KBM-7 (cell line): ENCODE data around the gene SH3BP2.

Source experiments
- DNase-seq: peaks from one replicate; pipeline ENCODE4 v3.0.0-alpha.2; 2015
- in situ Hi-C: fragments of 300-500 bp; cut with MboI; formaldehyde crosslinking; loops from 2 replicates; pipeline ENCODE4 v1.14.3; 2020; ENCODE audit warnings: low sequenced_read_pairs, low pct_unique_long_range_greater_than_20kb, mixed read lengths

Gene SH3BP2

GRCh38 chr4:2792711-2793585, at the start of gene SH3BP2:
SH3BP2 (plus strand) TSS chr4:2793085; CDS start chr4:2820618, 27,533 bp downstream.
- in situ Hi-C loops: no loop called here
- no peak for DNase-seq

- DNase-seq: no peak
- in situ Hi-C loops: no loop called here
These were observed 49.1 kb upstream of the SH3BP2 start for GRCh38 chr4:2743518-2744445.

- no peak for DNase-seq
- in situ Hi-C loops: no loop called here
These were observed 48.2 kb upstream of the SH3BP2 start for GRCh38 chr4:2744576-2745270.

DNA sequence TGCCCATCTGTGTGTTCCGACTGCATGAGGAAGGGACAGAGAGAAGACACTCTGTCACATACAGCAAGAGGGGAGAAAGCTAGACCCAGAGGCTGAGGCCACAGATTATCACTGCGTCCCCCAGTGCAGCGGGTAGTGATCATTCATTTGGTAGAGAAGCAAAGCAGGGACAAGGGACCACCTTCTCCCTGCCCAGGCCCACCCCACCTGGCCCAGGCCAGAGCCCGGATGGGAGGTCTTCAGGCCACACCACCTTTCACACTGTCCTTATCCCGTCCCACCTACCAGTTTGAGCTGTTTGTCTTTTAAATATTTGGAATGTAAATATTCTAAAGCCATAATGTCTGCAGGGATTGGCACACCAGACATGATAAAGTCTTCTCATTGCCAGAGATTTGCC, 47.4 kb upstream of the SH3BP2 start:
- in situ Hi-C loops: no loop called here
- no peak for DNase-seq

GRCh38 chr4:2745981-2746806, 46.7 kb upstream of the SH3BP2 start:
- in situ Hi-C loops: no loop called here

GRCh38 chr4:2746891-2747695, 45.8 kb upstream of the SH3BP2 start:
- DNase-seq: no peak
- in situ Hi-C loops: no loop called here

More at GRCh38 chr4:2745981-2746806, 46.7 kb upstream of the SH3BP2 start:
- DNase-seq: no peak

GRCh38 chr4:2750719-2751605, 41.9 kb upstream of the SH3BP2 start:
- in situ Hi-C loops: loop anchor here (10.0 kb wide), 1 partner anchor 184 kb away; no protein-coding TSS in a partner anchor
- DNase-seq: no peak

GRCh38 chr4:2753436-2753835, 39.4 kb upstream of the SH3BP2 start:
- in situ Hi-C loops: loop anchor here (10.0 kb wide), 1 partner anchor 181 kb away; no protein-coding TSS in a partner anchor
- no peak for DNase-seq

DNA sequence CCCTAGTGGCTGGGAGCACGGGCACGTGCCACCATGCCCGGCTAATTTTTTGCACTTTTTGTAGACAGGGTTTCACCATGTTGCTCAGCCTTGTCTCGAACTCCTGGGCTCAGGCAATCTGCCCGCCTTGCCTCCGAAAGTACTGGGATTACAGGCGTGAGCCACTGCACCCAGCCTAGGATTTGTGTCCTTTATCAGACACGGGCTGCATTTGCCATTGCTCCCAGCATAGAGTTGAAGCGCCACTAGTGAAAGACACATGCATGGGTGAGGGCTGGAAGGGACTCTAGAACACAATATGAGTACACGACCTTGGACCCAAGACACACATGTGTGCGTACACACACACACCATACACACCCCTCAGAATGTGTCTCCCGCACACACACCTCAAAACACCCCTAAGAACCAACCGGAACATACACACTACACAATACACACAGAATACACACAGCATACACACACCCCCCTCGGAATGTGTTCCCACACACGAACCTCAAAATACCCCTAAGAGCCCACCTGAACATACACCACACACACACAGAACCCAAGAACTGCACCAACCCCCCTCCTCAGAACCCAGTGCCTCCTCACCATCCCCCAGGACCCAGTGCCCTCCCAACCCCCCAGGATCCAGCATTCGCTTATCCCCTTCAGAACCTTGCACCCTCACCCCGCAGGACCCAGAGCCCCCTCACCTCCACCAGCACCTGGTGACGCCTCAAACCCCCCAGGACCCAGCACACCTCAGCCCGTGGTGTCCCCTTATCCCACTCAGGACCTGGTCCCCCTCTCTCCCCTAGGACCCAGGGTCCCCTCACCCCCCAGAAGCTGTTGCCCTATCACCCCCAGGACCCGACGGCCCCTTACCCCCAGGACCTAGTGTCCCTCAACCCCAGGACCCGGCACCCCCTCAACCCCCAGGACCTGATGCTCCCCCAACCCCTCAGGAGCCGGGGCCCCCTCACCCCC, 37.8 kb upstream of the SH3BP2 start:
- in situ Hi-C loops: loop anchor here (10.0 kb wide), 1 partner anchor 180 kb away; no protein-coding TSS in a partner anchor
- no peak for DNase-seq

DNA sequence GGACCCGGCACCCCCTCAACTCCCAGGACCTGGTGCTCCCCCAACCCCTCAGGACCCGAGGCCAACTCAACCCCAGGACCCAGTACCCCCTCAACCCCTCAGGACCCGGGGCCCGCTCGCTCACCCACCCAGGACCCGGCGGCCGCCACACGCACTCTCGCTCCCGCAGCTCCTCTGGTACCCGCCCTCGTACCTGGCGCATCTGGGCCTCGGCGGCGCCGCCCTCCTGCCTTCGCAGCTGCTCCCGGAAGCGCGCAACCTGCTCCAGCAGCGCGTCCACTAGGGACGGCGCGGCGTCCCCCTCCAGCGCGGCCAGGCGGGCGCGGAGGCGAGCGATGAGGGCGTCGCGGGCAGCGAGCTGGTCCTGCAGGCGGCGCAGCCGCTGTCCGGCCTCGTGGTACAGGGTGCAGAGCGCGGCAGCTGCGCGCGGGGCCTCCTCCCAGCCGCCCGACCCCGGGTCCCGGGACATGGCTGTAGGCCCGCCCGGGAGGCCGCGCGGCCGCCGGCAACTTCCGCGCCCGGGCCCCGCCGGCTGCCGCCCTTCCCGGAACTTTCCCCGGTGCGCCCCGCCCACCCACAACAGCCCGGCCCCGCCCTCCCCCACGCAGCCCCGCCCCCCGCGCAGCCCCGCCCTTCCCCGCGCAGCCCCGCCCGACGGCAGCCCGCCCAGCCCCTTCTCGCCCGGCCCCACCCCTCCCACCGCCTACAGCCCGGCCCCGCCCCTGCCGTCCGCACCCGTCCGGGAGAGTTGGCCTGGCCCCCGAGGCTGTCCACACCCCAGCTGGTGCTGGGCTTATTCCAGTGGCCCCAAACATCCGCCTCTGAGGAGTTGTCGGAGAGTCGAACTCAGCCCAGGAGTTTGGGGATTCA, 36.8 kb upstream of the SH3BP2 start, which contains the start of gene TNIP2:
Gene TNIP2, minus strand, starts transcription at position 516 of the 870 bp plus-strand sequence. Its CDS starts 47 bp downstream, at position 469.
- peak; percentile 64 for DNase-seq
- in situ Hi-C loops: loop anchor here (10.0 kb wide), 1 partner anchor 179 kb away; no protein-coding TSS in a partner anchor

DNA sequence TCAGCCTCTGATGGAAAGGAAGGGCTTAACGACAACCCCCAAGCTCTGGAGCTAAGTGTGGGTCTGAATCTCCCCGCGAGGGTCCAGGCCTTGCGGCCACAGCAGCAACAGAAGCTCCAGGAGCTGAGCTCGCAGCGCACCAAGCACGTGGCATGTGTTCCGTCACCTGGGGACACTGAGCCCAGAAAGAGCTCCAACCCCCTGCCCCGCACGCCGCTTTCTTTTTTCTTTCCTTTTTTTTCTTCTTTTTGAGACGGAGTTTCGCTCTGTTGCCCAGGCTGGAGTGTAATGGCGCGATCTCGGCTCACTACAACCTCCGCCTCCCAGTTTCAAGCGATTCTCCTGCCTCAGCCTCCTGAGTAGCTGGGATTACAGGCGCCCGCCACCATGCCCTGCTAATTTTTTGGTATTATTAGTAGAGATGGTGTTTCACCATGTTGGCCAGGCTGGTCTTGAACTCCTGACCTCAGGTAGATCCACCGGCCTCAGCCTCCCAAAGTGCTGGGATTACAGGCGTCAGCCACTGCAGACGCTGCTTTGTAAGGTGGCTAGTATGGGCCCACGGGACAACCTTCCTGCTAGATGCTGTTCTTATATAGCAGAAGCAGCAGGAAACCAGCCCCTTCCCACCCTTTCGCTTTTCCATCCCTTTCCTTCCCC, 36.1 kb upstream of the SH3BP2 start:
- peak; percentile 35 for DNase-seq
- in situ Hi-C loops: loop anchor here (10.0 kb wide), 1 partner anchor 178 kb away; no protein-coding TSS in a partner anchor

- in situ Hi-C loops: loop anchor here (10.0 kb wide), 1 partner anchor 177 kb away; no protein-coding TSS in a partner anchor
These were observed 35.5 kb upstream of the SH3BP2 start for GRCh38 chr4:2757426-2757825.

GRCh38 chr4:2761035-2761923, 31.6 kb upstream of the SH3BP2 start:
- in situ Hi-C loops: no loop called here
- DNase-seq: no peak

More at GRCh38 chr4:2757426-2757825, 35.5 kb upstream of the SH3BP2 start:
- no peak for DNase-seq
